NCI-H748 treated with DMSO at 0.1 percent for 48 hours (cell line): ENCODE data around the gene TSPAN14.

Source experiments
- DNase-seq: peaks from one replicate; lab custom pipeline; 2025; lab: John Stamatoyannopoulos, UW

Gene TSPAN14

GRCh38 chr10:80504897-80505465, 50.9 kb downstream of the TSPAN14 start:
- DNase-seq, result no peak

DNA sequence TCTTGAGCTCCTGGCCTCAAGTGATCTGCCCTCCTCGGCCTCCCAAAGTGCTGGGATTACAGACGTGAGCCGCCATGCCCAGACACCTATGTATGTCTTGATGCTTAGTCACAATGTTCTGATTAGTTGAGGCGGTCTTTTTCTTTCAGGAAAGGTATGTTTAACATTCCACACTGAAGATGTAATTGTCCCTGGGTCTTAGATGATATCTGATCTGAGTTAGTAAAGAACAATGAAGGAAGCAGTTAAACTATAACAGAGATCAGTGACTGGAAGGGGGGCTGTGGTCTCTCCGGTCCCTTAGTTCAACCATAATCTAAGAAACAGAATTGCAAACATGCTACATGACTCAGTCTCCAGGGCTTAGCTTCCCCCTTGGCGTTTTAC, 52.1 kb downstream of the TSPAN14 start:
- no peak for DNase-seq

DNA sequence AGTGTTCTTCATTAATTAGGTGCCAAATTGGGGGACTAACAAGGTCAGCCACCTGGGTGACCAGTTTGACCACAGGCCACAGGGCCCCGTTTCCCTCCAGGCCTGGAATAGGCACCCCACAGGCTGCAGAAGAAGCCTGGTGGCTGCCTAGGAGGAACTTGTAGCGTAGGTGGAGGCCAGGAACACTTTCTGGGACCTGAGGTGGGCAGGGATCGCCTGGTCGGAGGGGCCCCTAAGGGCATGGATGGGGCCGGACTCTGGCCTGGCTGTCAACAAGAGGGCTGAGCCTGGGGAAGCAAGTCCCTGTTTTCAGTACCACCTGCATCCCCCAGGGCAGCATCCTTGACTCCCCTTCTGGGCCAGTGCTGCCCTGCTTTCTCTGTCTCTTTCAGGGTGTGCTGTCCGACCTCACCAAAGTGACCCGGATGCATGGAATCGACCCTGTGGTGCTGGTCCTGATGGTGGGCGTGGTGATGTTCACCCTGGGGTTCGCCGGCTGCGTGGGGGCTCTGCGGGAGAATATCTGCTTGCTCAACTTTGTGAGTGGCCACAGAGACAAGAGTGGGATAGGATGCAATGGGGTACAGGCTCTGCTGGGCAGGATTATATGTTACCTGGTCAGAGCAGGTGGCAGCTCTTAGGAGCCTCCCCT, 52.9 kb downstream of the TSPAN14 start:
- DNase-seq, result no peak

GRCh38 chr10:80509108-80509402, 54.9 kb downstream of the TSPAN14 start:
- no peak for DNase-seq

DNA sequence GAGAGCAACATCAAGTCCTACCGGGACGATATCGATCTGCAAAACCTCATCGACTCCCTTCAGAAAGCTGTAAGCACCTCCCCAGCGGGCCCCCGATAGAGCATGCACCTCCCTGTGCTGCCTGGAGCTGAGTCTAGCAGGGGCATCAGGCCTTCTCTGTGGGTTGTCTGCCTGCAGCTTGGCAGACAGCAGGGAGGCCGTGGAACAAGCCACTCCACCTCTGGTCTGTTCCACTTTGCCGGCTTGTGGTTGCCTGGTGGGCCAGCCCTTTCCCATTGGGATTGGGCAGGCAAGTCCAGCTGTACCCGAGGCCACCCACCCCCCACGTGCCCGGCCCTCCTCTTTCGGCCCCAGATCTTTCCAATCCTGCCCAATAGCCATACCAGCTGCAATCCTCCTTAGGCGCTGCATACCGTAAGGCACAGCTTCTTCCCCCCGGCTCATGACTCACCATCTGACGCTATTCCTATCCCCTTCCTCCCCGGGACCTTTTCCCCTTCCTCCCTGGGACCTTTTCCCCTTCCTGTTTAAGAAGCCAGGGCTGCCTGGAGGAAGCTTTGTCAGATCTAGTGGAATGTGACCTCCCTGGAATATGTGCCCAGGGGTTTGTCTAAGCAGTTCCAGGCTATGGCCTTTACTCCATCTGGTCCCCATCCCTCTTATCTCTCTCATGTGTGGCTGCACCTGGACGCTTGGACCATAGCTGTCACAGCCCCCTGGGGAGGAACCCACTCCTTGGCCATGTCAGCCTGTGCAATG, 55.5 kb downstream of the TSPAN14 start:
- no peak for DNase-seq

DNA sequence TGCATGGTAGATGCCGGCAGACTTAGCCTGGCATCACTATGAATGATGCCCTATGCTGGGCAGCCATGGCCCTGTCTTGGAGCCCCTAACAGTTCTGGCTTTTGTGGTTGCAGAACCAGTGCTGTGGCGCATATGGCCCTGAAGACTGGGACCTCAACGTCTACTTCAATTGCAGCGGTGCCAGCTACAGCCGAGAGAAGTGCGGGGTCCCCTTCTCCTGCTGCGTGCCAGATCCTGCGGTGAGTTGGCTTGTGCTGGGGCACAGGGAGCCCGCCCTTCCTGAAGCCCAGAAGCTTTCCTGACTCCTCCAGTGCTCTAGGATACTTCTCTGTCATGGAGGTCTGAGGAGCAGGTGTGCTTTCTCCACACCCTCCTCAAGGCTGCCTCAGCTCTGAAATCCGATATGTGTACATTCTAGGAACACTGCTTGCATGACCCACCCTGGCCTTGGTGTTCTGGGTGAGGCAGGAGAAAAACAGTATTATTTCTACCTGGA, 58.0 kb downstream of the TSPAN14 start:
- DNase-seq, result no peak

GRCh38 chr10:80513106-80513505, 59.0 kb downstream of the TSPAN14 start:
- DNase-seq, result no peak

- DNase-seq, result no peak
These were observed 61.4 kb downstream of the TSPAN14 start for GRCh38 chr10:80515511-80515910.

- no peak for DNase-seq
These were observed 61.8 kb downstream of the TSPAN14 start for GRCh38 chr10:80515941-80516340.

DNA sequence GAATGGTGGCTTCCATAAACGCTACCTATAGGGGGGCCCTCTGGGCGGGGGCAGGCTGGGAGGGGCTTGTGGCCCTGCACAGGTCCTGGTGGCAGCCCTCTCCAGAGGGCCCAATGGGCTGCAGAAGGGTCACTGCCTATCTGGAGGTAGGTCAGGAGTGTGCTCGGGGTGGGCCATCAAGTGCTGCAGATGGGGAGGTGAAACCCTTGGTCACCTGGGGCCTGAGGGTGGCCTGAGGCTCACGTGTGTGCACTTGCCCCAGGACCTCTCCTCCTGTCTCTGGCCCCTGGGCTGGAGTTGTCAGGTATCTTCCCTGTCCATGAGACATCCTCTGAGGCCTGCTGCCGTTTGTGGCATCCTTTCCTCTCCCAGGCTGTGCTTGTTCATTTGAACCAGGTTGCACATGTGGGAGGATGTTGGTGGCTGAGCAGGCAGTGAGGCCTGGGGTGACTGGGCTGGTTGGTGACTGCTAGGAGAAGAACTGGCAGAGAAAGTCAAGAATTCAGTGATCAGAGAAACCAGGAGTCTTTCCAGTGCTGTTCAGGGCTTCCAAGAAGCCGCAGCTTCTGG, 62.5 kb downstream of the TSPAN14 start:
- DNase-seq, result no peak

GRCh38 chr10:80517416-80518142, 63.5 kb downstream of the TSPAN14 start:
- DNase-seq, result no peak

GRCh38 chr10:80518143-80518806, 64.2 kb downstream of the TSPAN14 start:
- DNase-seq, result no peak

DNA sequence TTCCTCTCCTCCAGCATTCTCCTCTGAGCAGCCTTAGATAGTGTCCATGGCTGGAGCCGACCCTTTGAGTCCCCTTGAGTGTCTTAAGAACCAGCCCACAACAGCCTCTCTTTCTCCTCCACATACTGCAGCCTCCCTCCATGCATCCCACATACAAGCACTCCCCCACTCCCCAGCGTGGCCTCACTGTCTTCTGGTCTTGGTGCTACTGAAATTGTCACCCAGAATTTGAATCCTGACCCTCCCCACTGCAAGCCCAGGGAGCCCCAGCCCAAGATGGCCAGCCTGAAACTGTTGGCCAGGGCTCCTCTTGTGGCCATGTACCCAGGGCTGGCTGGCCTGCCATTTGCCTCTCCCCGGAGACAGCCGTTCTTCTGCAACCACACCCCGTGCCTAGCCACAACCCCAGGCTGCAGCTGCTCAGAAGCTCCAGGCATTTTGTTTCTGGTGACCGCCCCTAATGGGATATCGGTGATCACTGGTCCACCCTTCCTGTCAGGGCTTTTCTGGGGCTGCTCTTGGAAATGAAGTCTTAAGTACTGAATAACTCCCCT, 64.8 kb downstream of the TSPAN14 start:
- no peak for DNase-seq

DNA sequence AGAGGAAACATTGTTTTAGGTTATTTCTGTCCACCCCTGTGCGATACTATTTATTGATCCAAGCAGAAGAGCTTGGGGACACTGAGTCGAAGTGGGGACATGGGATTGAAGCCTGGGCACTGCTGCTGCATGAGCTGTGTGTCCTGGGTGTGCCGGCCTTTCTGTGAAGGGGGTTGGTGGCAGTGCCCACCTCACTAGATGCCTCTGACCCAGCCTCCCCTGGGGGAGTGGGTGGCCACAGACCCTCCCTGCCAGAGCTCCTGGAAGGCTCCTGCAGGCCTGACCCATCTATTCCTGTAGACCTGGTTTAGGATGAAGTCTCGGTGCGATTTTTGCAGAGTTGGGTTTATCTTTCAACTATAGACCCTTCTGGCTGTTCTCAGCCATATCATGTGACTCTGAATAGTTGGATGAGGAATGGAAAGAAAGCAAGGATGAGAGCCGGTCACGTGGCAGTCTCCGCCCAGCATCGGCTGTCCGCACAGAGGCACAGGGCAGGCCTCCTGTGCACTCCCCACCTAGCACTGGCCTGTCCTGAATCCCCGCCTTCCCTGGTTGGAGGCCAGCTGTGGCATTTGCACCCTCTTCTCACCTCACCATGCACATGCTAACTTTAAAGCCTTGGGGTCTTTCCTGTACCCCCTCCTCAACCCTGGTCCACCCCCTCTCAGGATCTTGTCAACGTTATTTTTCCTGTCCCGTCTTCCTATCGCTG, 66.0 kb downstream of the TSPAN14 start:
- DNase-seq, result no peak

DNA sequence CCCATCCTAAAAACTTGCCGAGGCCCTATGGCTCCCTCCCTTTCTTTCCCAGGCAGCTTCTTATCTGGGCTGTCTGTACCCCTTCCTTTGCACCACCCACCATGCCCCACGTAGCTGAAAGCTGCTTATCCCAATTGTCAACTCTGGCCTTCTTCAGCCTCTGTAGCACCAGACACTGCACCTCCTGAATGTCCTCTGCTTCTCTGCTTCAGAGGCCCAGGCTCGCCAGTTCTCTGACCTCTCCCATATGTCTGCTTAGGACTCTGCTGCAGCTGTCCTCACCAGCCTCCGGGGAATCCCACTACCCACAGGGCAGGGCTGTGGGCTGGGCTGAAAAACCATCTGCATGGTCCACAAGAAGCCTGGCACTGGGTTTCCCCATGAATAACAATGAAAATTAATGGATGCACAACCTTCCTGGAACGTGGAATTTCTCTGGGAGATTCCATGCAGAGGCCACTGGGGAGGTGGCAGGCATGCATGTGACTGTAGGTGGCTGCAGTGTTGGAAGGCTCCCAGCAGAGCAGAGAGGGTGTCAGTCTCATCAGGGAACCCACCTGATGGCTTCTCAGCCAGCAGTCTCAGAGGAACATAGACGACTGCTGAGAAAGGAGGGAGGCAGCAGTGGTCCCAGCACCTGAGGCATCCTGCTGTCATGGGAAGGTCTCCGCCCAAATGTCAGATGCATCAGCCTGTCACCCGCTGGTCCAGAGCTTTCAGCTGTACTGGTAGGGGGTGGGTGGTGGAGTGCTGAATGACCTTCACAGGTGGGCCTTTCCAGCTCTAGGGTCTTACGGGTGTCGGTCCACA, 66.8 kb downstream of the TSPAN14 start:
- DNase-seq, result no peak

DNA sequence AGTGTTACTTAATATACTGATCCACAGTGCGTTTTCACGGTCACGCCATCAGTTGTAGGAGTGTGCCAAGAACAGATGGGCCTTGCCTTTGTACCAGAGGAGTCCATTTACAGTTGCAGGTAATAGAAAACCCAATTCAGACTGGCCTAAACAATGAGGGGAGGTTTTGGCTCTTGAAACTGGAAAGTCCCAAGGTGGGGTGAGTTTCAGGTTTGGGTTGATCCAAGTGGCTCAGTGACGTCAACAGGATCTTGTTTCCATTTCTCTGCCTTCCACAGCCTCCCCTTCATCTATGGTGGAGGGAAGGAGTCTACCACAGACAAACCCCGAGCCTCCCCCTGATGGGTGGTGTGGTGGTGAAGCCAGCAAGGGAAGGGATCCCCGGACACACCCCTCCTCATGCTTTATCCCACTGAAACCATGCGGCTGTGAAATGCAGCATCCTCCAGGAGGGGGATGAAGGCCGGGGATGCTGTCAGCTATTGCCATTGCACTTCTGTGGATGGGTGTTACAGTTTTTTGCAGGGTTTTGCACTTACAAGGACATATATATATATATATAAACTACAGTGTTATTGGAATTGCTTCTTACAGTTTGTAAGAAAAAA, 68.8 kb downstream of the TSPAN14 start:
- no peak for DNase-seq

GRCh38 chr10:80523773-80524172, 69.7 kb downstream of the TSPAN14 start:
- DNase-seq, result no peak

GRCh38 chr10:80524190-80524909, 70.2 kb downstream of the TSPAN14 start:
- no peak for DNase-seq

DNA sequence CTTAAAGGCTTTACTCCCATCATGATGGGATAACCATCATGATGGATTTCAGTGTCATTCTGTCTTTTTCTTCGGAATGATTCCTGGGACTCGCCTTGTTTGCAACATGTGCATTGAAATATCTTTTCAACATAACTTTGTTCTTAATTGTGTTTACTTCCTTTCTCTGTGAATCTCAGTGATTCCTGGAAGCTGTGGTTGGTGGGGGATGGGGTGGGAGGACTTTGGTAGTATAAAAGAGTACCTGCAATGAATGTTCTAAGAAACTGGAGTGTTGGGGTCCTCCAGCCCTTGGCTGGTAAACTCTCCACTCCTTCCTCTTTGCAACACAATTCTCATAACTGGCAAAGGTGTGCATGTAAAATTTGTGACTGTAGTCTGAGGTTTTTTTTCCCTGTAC, 72.1 kb downstream of the TSPAN14 start:
- no peak for DNase-seq
